HL-60 (cell line): ENCODE results near the gene LSAMP.

Source experiments
- POLR2AphosphoS5 ChIP-seq: IDR thresholded peaks from 2 replicates; pipeline ENCODE4 v1.6.1; 2012; ENCODE audit warnings: low read depth
- TF ChIP-seq, protein P1 (sequence below): IDR thresholded peaks from one replicate; pipeline ENCODE4 v1.5.1; 2011; ENCODE audit warnings: low read length, control low read depth, inconsistent platforms; ENCODE audit not compliant: insufficient read depth

- TF ChIP-seq, protein P1, sequence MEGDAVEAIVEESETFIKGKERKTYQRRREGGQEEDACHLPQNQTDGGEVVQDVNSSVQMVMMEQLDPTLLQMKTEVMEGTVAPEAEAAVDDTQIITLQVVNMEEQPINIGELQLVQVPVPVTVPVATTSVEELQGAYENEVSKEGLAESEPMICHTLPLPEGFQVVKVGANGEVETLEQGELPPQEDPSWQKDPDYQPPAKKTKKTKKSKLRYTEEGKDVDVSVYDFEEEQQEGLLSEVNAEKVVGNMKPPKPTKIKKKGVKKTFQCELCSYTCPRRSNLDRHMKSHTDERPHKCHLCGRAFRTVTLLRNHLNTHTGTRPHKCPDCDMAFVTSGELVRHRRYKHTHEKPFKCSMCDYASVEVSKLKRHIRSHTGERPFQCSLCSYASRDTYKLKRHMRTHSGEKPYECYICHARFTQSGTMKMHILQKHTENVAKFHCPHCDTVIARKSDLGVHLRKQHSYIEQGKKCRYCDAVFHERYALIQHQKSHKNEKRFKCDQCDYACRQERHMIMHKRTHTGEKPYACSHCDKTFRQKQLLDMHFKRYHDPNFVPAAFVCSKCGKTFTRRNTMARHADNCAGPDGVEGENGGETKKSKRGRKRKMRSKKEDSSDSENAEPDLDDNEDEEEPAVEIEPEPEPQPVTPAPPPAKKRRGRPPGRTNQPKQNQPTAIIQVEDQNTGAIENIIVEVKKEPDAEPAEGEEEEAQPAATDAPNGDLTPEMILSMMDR = no peak
- no peak for TF ChIP-seq POLR2AphosphoS5
These were observed 464.6 kb downstream of the LSAMP start for GRCh38 chr3:115980709-115981108.
